Astrocyte of the spinal cord (primary cell): ENCODE results near the gene CARD9.

Source experiments
- DNase-seq: peaks from one replicate; pipeline ENCODE4 v3.0.0; 2011; ENCODE audit warnings: low read depth, low spot score
- H3K4me3 ChIP-seq: 2 replicates; pipeline ENCODE4 v1.5.1; 2011; ENCODE audit warnings: low read depth, mild to moderate bottlenecking, low read length, moderate library complexity
- CTCF ChIP-seq: IDR thresholded peaks from 2 replicates; pipeline ENCODE4 v1.5.1; 2012; ENCODE audit warnings: low read depth, mild to moderate bottlenecking, low read length, inconsistent platforms
- in situ Hi-C: cut with HindIII; loops from 2 replicates; pipeline ENCODE4 v1.10.0; 2017; ENCODE audit warnings: low sequenced_read_pairs

Gene CARD9

GRCh38 chr9:136363949-136364748 lies 9.3 kb downstream of the CARD9 start:
- TF ChIP-seq CTCF = no peak
- in situ Hi-C loops = no loop called here
- DNase-seq = no peak
- H3K4me3 ChIP-seq = no peak overlapping the region

- peak; percentile 79 for TF ChIP-seq CTCF
- H3K4me3 ChIP-seq = peak within 1 kb of the TSS; percentile 64
- in situ Hi-C loops = no loop called here
- peak; percentile 94 for DNase-seq
Measured at GRCh38 chr9:136363106-136363948, 10.1 kb downstream of the CARD9 start, which contains the start of gene DNLZ. DNLZ (minus strand) TSS chr9:136363744; CDS start chr9:136363714, 30 bp downstream.

- no peak for TF ChIP-seq CTCF
- in situ Hi-C loops = no loop called here
- no peak for DNase-seq
- no peak overlapping the region for H3K4me3 ChIP-seq
Measured at GRCh38 chr9:136362450-136362784, 11.1 kb downstream of the CARD9 start.

- TF ChIP-seq CTCF = no peak
- no peak overlapping the region for H3K4me3 ChIP-seq
- no peak for DNase-seq
- in situ Hi-C loops = no loop called here
Measured at GRCh38 chr9:136361754-136362449, 11.6 kb downstream of the CARD9 start.

GRCh38 chr9:136361047-136361753 lies 12.3 kb downstream of the CARD9 start:
- in situ Hi-C loops = no loop called here
- no peak for DNase-seq
- no peak overlapping the region for H3K4me3 ChIP-seq
- no peak for TF ChIP-seq CTCF
